WTC11 (cell line): ENCODE measurements around the gene PLPP4. TPM values are rescaled to one million over a fixed set of nuclear protein-coding genes. Genes with fewer than 3 reads are reported as not detected.

Experiments used
- ATAC-seq: fragments of 200-7000 bp; cut with Tn5 transposase; 2 replicates; pipeline ENCODE4 v1.10.0; 2021; ENCODE audit warnings: mild to moderate bottlenecking, moderate library complexity
- CTCF ChIA-PET: fragments of 300-600 bp; sonication (Branson Sonifier 250); formaldehyde crosslinking; loops from one replicate; lab custom pipeline; 2021; ENCODE audit warnings: antibody characterized with exemption; lab: Charles Lee
- POLR2A ChIA-PET: fragments of 350-600 bp; sonication (Branson Sonifier 250); formaldehyde crosslinking; loops from one replicate; lab custom pipeline; 2021; ENCODE audit warnings: antibody characterized with exemption; lab: Charles Lee
- DNase-seq: peaks from one replicate; pipeline ENCODE4 v3.0.0; 2021; ENCODE audit warnings: low spot score
- H3K27ac Mint-ChIP-seq: 2 replicates; pipeline ENCODE4 v1.8.0; 2021; ENCODE audit warnings: mixed read lengths
- H3K27me3 Mint-ChIP-seq: 2 replicates; pipeline ENCODE4 v1.8.0; 2021; ENCODE audit warnings: low read depth, mild to moderate bottlenecking, moderate library complexity, mixed read lengths
- H3K36me3 Mint-ChIP-seq: 2 replicates; pipeline ENCODE4 v1.8.0; 2021; ENCODE audit warnings: mixed read lengths
- H3K4me1 Mint-ChIP-seq: 2 replicates; pipeline ENCODE4 v1.8.0; 2022; ENCODE audit warnings: mixed read lengths
- H3K4me3 Mint-ChIP-seq: 2 replicates; pipeline ENCODE4 v1.8.0; 2021; ENCODE audit warnings: mild to moderate bottlenecking, moderate library complexity, mixed read lengths
- H3K9me3 Mint-ChIP-seq: 2 replicates; pipeline ENCODE4 v1.8.0; 2021; ENCODE audit warnings: mixed read lengths
- ATF1 ChIP-seq: sonication (generic); formaldehyde crosslinking; IDR thresholded peaks from 2 replicates; pipeline ENCODE4 v1.8.1; 2023; ENCODE audit warnings: mild to moderate bottlenecking, moderate library complexity, missing genetic modification reagents
- CBFB ChIP-seq: sonication (generic); formaldehyde crosslinking; IDR thresholded peaks from 2 replicates; pipeline ENCODE4 v1.8.1; 2022; ENCODE audit warnings: mild to moderate bottlenecking, low read depth, missing genetic modification reagents
- CDX4 ChIP-seq: fragments of 250-450 bp; sonication (Bioruptor Pico); IDR thresholded peaks from 2 replicates; pipeline ENCODE4 v1.9.0; 2021; ENCODE audit warnings: moderate library complexity, mild to moderate bottlenecking, inconsistent platforms, borderline replicate concordance
- CREM ChIP-seq: sonication (generic); formaldehyde crosslinking; IDR thresholded peaks from 2 replicates; pipeline ENCODE4 v1.8.1; 2022; ENCODE audit warnings: mild to moderate bottlenecking, missing genetic modification reagents, moderate library complexity
- EMX1 ChIP-seq: fragments of 250-450 bp; sonication (Bioruptor Pico); IDR thresholded peaks from 2 replicates; pipeline ENCODE4 v1.8.0; 2021; ENCODE audit warnings: mild to moderate bottlenecking
- ESRRA ChIP-seq: sonication (generic); formaldehyde crosslinking; IDR thresholded peaks from 2 replicates; pipeline ENCODE4 v1.8.1; 2022; ENCODE audit warnings: mild to moderate bottlenecking, missing genetic modification reagents, borderline replicate concordance
- GRHL2 ChIP-seq: fragments of 250-450 bp; sonication (Bioruptor Pico); IDR thresholded peaks from 2 replicates; pipeline ENCODE4 v1.8.0; 2022; ENCODE audit warnings: mild to moderate bottlenecking, moderate library complexity; ENCODE audit not compliant: insufficient replicate concordance, severe bottlenecking
- NFATC4 ChIP-seq: fragments of 250-450 bp; sonication (Bioruptor Pico); IDR thresholded peaks from 2 replicates; pipeline ENCODE4 v1.9.0; 2021; ENCODE audit warnings: mild to moderate bottlenecking
- NR2C2 ChIP-seq: sonication (generic); formaldehyde crosslinking; IDR thresholded peaks from 2 replicates; pipeline ENCODE4 v1.8.0; 2022; ENCODE audit warnings: mild to moderate bottlenecking, missing genetic modification reagents
- SP1 ChIP-seq: sonication (generic); formaldehyde crosslinking; conservative IDR thresholded peaks from 2 replicates; pipeline ENCODE4 v1.8.1; 2022; ENCODE audit warnings: missing genetic modification reagents
- TCF7 ChIP-seq: sonication (generic); formaldehyde crosslinking; IDR thresholded peaks from 2 replicates; pipeline ENCODE4 v1.8.0; 2022; ENCODE audit warnings: mild to moderate bottlenecking, low read depth, missing genetic modification reagents, moderate library complexity
- ZBTB21 ChIP-seq: sonication (generic); formaldehyde crosslinking; IDR thresholded peaks from 2 replicates; pipeline ENCODE4 v1.8.1; 2023; ENCODE audit warnings: mild to moderate bottlenecking, missing genetic modification reagents, borderline replicate concordance
- ZNF121 ChIP-seq: sonication (generic); formaldehyde crosslinking; IDR thresholded peaks from 2 replicates; pipeline ENCODE4 v1.8.0; 2023; ENCODE audit warnings: missing genetic modification reagents
- ZNF138 ChIP-seq: sonication (generic); formaldehyde crosslinking; conservative IDR thresholded peaks from 2 replicates; pipeline ENCODE4 v1.8.1; 2022; ENCODE audit warnings: mild to moderate bottlenecking, moderate library complexity, missing genetic modification reagents
- total RNA-seq: library from RNA; stranded (reverse); gene quantifications from 3 replicates; pipeline ENCODE4 v1.2.3, GENCODE V29; 2021
- TF ChIP-seq, protein P1 (sequence below): sonication (generic); formaldehyde crosslinking; IDR thresholded peaks from 2 replicates; pipeline ENCODE4 v1.8.0; 2022; ENCODE audit warnings: mild to moderate bottlenecking, missing genetic modification reagents
- TF ChIP-seq, protein P2 (sequence below): sonication (generic); formaldehyde crosslinking; IDR thresholded peaks from 2 replicates; pipeline ENCODE4 v1.8.0; 2022; ENCODE audit warnings: mild to moderate bottlenecking, missing genetic modification reagents
- TF ChIP-seq, protein P3 (sequence below): sonication (generic); formaldehyde crosslinking; IDR thresholded peaks from 2 replicates; pipeline ENCODE4 v1.8.1; 2022; ENCODE audit warnings: mild to moderate bottlenecking, missing genetic modification reagents, moderate library complexity, borderline replicate concordance
- TF ChIP-seq, protein P4 (sequence below): sonication (generic); formaldehyde crosslinking; IDR thresholded peaks from 2 replicates; pipeline ENCODE4 v1.8.1; 2023; ENCODE audit warnings: mild to moderate bottlenecking, missing genetic modification reagents
- TF ChIP-seq, protein P5 (sequence below): sonication (generic); formaldehyde crosslinking; IDR thresholded peaks from 2 replicates; pipeline ENCODE4 v1.8.1; 2023; ENCODE audit warnings: mild to moderate bottlenecking, missing genetic modification reagents
- TF ChIP-seq, protein P6 (sequence below): sonication (generic); formaldehyde crosslinking; IDR thresholded peaks from 2 replicates; pipeline ENCODE4 v1.8.1; 2023; ENCODE audit warnings: mild to moderate bottlenecking, missing genetic modification reagents, borderline replicate concordance
- TF ChIP-seq, protein P7 (sequence below): sonication (generic); formaldehyde crosslinking; IDR thresholded peaks from 2 replicates; pipeline ENCODE4 v1.8.0; 2023; ENCODE audit warnings: missing genetic modification reagents

PLPP4 gene
- total RNA-seq, 1 experiment from 2014 or later = 0.15 TPM

GRCh38 chr10:120429395-120429794 is 27.6 kb upstream of the PLPP4 start:
- peaks cover 11% of the 10 kb centered on the region; the same call in 1 of the 2 replicates for H3K4me1 Mint-ChIP-seq
- no peak overlapping the region for H3K4me3 Mint-ChIP-seq

GRCh38 chr10:120431251-120431651 is 25.8 kb upstream of the PLPP4 start:
- no peaks in the 10 kb centered on the region for H3K36me3 Mint-ChIP-seq
- no peak overlapping the region for H3K27ac Mint-ChIP-seq
- no peaks in the 10 kb centered on the region for H3K27me3 Mint-ChIP-seq
- ATAC-seq = no peak
- CTCF ChIA-PET = interaction anchor here (1.7 kb wide), 1 partner anchor 8 kb away, joined by 6 read pairs; no protein-coding TSS in a partner anchor
- H3K4me3 Mint-ChIP-seq = no peak overlapping the region
- POLR2A ChIA-PET = no interaction called here
- peaks cover 6% of the 10 kb centered on the region; the same call in 1 of the 2 replicates for H3K4me1 Mint-ChIP-seq
- DNase-seq = no peak
- no peaks in the 10 kb centered on the region for H3K9me3 Mint-ChIP-seq
- TF ChIP-seq, protein P1, sequence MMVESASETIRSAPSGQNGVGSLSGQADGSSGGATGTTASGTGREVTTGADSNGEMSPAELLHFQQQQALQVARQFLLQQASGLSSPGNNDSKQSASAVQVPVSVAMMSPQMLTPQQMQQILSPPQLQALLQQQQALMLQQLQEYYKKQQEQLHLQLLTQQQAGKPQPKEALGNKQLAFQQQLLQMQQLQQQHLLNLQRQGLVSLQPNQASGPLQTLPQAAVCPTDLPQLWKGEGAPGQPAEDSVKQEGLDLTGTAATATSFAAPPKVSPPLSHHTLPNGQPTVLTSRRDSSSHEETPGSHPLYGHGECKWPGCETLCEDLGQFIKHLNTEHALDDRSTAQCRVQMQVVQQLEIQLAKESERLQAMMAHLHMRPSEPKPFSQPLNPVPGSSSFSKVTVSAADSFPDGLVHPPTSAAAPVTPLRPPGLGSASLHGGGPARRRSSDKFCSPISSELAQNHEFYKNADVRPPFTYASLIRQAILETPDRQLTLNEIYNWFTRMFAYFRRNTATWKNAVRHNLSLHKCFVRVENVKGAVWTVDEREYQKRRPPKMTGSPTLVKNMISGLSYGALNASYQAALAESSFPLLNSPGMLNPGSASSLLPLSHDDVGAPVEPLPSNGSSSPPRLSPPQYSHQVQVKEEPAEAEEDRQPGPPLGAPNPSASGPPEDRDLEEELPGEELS (CRISPR knock-in tag) = no peak
- TF ChIP-seq ZBTB21 = no peak
- TF ChIP-seq EMX1 (CRISPR knock-in tag) = no peak
- no peak for TF ChIP-seq ZNF138
- no peak for TF ChIP-seq SP1 (CRISPR knock-in tag)
- no peak for TF ChIP-seq ATF1 (CRISPR knock-in tag)
- TF ChIP-seq GRHL2 (CRISPR knock-in tag) = no peak
- TF ChIP-seq NFATC4 (CRISPR knock-in tag) = no peak
- TF ChIP-seq CREM = no peak
- no peak for TF ChIP-seq NR2C2
- TF ChIP-seq, protein P2, sequence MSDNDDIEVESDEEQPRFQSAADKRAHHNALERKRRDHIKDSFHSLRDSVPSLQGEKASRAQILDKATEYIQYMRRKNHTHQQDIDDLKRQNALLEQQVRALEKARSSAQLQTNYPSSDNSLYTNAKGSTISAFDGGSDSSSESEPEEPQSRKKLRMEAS (CRISPR knock-in tag) = no peak
- TF ChIP-seq, protein P3, sequence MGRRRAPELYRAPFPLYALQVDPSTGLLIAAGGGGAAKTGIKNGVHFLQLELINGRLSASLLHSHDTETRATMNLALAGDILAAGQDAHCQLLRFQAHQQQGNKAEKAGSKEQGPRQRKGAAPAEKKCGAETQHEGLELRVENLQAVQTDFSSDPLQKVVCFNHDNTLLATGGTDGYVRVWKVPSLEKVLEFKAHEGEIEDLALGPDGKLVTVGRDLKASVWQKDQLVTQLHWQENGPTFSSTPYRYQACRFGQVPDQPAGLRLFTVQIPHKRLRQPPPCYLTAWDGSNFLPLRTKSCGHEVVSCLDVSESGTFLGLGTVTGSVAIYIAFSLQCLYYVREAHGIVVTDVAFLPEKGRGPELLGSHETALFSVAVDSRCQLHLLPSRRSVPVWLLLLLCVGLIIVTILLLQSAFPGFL (CRISPR knock-in tag) = no peak
- TF ChIP-seq, protein P4, sequence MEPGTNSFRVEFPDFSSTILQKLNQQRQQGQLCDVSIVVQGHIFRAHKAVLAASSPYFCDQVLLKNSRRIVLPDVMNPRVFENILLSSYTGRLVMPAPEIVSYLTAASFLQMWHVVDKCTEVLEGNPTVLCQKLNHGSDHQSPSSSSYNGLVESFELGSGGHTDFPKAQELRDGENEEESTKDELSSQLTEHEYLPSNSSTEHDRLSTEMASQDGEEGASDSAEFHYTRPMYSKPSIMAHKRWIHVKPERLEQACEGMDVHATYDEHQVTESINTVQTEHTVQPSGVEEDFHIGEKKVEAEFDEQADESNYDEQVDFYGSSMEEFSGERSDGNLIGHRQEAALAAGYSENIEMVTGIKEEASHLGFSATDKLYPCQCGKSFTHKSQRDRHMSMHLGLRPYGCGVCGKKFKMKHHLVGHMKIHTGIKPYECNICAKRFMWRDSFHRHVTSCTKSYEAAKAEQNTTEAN = no peak
- TF ChIP-seq ZNF121 (CRISPR knock-in tag) = no peak
- no peak for TF ChIP-seq ESRRA (CRISPR knock-in tag)

More at GRCh38 chr10:120429395-120429794, 27.6 kb upstream of the PLPP4 start:
- ATAC-seq (no peak), DNase-seq (no peak)
- CTCF ChIA-PET = no interaction called here
- H3K36me3 Mint-ChIP-seq = no peaks in the 10 kb centered on the region
- POLR2A ChIA-PET = no interaction called here
- no peak overlapping the region for H3K27ac Mint-ChIP-seq
- TF ChIP-seq, protein P5, sequence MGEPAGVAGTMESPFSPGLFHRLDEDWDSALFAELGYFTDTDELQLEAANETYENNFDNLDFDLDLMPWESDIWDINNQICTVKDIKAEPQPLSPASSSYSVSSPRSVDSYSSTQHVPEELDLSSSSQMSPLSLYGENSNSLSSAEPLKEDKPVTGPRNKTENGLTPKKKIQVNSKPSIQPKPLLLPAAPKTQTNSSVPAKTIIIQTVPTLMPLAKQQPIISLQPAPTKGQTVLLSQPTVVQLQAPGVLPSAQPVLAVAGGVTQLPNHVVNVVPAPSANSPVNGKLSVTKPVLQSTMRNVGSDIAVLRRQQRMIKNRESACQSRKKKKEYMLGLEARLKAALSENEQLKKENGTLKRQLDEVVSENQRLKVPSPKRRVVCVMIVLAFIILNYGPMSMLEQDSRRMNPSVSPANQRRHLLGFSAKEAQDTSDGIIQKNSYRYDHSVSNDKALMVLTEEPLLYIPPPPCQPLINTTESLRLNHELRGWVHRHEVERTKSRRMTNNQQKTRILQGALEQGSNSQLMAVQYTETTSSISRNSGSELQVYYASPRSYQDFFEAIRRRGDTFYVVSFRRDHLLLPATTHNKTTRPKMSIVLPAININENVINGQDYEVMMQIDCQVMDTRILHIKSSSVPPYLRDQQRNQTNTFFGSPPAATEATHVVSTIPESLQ (CRISPR knock-in tag) = no peak
- TF ChIP-seq CDX4 (no peak), CBFB (CRISPR knock-in tag) (no peak), GRHL2 (CRISPR knock-in tag) (no peak), ZNF121 (CRISPR knock-in tag) (no peak), TCF7 (CRISPR knock-in tag) (no peak)
- TF ChIP-seq, protein P6, sequence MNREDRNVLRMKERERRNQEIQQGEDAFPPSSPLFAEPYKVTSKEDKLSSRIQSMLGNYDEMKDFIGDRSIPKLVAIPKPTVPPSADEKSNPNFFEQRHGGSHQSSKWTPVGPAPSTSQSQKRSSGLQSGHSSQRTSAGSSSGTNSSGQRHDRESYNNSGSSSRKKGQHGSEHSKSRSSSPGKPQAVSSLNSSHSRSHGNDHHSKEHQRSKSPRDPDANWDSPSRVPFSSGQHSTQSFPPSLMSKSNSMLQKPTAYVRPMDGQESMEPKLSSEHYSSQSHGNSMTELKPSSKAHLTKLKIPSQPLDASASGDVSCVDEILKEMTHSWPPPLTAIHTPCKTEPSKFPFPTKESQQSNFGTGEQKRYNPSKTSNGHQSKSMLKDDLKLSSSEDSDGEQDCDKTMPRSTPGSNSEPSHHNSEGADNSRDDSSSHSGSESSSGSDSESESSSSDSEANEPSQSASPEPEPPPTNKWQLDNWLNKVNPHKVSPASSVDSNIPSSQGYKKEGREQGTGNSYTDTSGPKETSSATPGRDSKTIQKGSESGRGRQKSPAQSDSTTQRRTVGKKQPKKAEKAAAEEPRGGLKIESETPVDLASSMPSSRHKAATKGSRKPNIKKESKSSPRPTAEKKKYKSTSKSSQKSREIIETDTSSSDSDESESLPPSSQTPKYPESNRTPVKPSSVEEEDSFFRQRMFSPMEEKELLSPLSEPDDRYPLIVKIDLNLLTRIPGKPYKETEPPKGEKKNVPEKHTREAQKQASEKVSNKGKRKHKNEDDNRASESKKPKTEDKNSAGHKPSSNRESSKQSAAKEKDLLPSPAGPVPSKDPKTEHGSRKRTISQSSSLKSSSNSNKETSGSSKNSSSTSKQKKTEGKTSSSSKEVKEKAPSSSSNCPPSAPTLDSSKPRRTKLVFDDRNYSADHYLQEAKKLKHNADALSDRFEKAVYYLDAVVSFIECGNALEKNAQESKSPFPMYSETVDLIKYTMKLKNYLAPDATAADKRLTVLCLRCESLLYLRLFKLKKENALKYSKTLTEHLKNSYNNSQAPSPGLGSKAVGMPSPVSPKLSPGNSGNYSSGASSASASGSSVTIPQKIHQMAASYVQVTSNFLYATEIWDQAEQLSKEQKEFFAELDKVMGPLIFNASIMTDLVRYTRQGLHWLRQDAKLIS = no peak
- TF ChIP-seq, protein P7, sequence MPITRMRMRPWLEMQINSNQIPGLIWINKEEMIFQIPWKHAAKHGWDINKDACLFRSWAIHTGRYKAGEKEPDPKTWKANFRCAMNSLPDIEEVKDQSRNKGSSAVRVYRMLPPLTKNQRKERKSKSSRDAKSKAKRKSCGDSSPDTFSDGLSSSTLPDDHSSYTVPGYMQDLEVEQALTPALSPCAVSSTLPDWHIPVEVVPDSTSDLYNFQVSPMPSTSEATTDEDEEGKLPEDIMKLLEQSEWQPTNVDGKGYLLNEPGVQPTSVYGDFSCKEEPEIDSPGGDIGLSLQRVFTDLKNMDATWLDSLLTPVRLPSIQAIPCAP (CRISPR knock-in tag) = no peak
- H3K9me3 Mint-ChIP-seq = no peaks in the 10 kb centered on the region
- H3K27me3 Mint-ChIP-seq = no peaks in the 10 kb centered on the region
